Tibial nerve (tissue), 4 donors: ENCODE measurements around the gene PRKG1.
"Not testable (repeated sequence)": the region's sequence is repeated elsewhere in the genome, so short reads cannot be mapped to it uniquely, and the experiment has no call there.

ENCODE experiments used
- EP300 ChIP-seq, 2 donors: sonication (generic); formaldehyde crosslinking; IDR thresholded peaks; one replicate each; pipeline ENCODE4 v1.6.1; 2017; ENCODE audit warnings: antibody characterized with exemption in 2 of 2, mild to moderate bottlenecking in 1 of 2
- POLR2A ChIP-seq, 2 donors: fragments of 450-650 bp; IDR thresholded peaks; one replicate each; pipeline ENCODE4 v1.6.1; 2017; ENCODE audit warnings: antibody characterized with exemption in 2 of 2, mild to moderate bottlenecking in 2 of 2, moderate library complexity in 2 of 2
- TF ChIP-seq, protein P1 (sequence below), 5 experiments: fragments of 200-600 bp in 3 of 5; fragments of 450-650 bp in 2 of 5; sonication (generic) in 3 of 5; IDR thresholded peaks; one replicate each; pipeline ENCODE4 v1.5.1; 2016 to 2019; ENCODE audit warnings: antibody characterized with exemption in 5 of 5, mild to moderate bottlenecking in 3 of 5, moderate library complexity in 2 of 5

DNA sequence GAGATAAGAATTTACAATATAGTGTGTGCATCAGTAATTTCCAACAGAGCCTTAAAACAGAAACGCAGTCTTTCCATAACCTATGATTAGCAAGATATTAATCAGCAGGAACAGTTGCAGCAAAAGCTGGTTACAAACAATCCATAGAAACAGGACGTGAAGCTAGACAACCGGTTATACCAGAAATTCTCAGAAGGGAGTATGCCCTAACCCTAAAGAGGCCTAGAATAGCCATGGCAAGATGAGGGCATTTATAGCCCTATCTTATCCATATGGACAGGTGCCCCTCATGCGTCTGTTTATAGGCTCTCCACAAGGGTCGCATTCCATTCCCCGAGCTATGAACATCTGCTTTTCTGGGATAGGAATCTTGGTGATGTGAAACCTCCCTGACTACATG, 506.9 kb downstream of the PRKG1 start:
- TF ChIP-seq, protein P1, sequence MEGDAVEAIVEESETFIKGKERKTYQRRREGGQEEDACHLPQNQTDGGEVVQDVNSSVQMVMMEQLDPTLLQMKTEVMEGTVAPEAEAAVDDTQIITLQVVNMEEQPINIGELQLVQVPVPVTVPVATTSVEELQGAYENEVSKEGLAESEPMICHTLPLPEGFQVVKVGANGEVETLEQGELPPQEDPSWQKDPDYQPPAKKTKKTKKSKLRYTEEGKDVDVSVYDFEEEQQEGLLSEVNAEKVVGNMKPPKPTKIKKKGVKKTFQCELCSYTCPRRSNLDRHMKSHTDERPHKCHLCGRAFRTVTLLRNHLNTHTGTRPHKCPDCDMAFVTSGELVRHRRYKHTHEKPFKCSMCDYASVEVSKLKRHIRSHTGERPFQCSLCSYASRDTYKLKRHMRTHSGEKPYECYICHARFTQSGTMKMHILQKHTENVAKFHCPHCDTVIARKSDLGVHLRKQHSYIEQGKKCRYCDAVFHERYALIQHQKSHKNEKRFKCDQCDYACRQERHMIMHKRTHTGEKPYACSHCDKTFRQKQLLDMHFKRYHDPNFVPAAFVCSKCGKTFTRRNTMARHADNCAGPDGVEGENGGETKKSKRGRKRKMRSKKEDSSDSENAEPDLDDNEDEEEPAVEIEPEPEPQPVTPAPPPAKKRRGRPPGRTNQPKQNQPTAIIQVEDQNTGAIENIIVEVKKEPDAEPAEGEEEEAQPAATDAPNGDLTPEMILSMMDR (IDR thresholded peaks at IDR 0.05): not testable (repeated sequence)
- TF ChIP-seq POLR2A, EP300 (IDR thresholded peaks at IDR 0.05): not testable (repeated sequence)
